Skin epidermis (tissue), 12 donors: Measurements from ENCODE around the gene E2F8.

Source experiments
- H3K27ac ChIP-seq, 21 experiments: fragments of 200-600 bp; sonication (generic) in 11 of 21; one replicate each; pipeline ENCODE4 v1.5.0; 2020; ENCODE audit warnings: mild to moderate bottlenecking in 3 of 21, inconsistent platforms in 2 of 21, moderate library complexity in 2 of 21
- H3K4me3 ChIP-seq, 7 experiments: fragments of 200-600 bp; sonication (generic) in 2 of 7; one replicate each; pipeline ENCODE4 v1.5.0; 2020; ENCODE audit warnings: inconsistent platforms in 2 of 7, mild to moderate bottlenecking in 2 of 7, moderate library complexity in 1 of 7

E2F8 gene

DNA sequence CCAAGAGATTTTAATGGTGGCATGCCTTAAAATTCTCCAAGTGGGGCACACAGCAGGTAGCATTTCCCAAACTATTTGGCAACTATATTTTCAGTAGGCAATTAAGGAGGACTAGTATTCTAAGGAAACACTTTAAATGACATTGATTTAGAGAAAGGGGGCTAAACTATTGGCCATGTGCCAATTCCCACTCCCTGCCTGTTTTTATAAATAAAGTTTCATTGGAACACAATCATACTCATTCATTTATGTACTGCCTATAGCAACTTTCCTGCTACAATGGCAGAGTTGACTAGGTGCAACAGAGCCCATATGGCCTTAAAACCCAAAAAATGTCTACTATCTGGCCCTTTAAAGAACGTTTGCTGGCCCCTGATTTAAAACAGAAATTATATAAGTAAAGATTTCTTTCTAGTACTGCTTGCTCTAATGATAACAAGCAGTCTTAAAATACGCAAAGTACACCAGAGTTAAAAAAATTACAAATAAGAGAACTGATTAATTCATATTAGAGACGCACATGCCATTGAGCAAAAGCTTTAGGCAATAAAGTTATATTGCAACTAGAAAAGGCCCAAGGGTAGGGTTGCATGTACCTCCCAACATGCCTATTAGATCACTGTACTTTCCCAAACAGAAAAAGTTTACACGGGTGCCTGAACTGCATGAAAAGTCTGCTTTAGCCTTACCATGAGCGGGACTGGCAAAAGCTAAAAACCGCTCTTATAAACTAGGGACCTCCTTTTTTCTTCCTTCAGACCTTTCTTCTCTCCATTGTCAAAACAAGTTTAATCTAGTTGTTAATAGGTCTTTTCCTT lies 14.2 kb downstream of the E2F8 start:
- H3K27ac ChIP-seq = no peak overlapping the region

GRCh38 chr11:19225581-19225980 lies 15.2 kb downstream of the E2F8 start:
- H3K27ac ChIP-seq = no peak overlapping the region
- H3K4me3 ChIP-seq = no peak overlapping the region

More for the DNA sequence above, 14.2 kb downstream of the E2F8 start:
- H3K4me3 ChIP-seq = no peak overlapping the region

DNA sequence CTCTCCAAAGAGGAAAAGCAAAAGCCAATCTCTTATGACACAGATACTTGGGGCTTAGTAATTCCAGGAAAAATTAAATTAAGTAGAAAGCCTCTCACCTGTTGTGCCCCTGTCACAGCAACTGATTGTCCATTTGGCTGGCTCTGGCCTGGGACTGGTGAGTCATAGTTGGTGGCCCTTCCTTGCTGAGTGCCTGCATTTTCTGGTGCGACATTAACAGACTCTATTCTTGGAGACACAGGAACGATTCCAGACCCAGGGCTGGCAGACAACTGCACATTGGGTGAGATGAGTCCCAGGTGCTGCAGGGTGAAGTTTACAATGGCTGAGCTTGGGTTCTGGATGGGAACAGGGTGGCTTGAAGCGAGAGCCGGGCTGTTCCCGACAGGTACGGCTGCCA lies 15.6 kb downstream of the E2F8 start:
- H3K27ac ChIP-seq = no peak overlapping the region
- no peak overlapping the region for H3K4me3 ChIP-seq

GRCh38 chr11:19220903-19221724 lies 19.6 kb downstream of the E2F8 start:
- Histone ChIP-seq H3K4me3 (no peak overlapping the region), H3K27ac (peak overlapping the region in 2 of 21 experiments; percentile 17 to 29)

DNA sequence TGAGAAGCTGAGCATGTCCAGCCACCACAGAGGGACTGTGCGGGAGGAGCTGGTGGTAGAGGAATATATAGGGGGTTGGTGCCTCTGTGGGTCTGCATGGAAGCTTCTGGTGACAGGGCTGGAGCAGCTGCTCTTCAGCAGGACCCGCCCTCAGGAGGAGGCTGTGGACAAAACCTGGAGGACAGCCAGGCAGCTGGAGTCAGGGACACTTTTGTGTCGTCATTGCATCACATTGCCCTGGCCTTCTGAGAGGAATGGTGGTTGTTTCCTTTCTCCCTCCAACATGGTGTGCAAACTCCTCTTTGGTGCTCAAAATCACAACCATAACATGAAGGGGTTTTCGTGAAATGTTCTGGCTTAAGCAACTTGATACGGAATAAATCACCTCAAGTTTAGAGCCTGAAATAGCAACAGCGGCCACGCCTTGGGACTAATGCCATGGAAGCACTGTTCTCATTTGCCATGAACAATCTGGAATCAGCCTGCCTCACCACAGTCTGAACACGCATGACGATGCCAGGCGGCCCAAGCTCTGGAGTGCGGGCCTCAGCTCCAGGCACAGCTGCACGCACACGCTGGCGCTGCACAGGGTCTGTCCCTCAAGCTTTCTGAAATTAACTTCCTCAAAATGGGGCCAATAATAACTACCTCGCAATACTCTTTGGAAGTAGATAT lies 21.8 kb downstream of the E2F8 start:
- H3K27ac ChIP-seq = peak overlapping the region in 8 of 21 experiments; percentile 19 to 77 (median 49)
- no peak overlapping the region for H3K4me3 ChIP-seq

DNA sequence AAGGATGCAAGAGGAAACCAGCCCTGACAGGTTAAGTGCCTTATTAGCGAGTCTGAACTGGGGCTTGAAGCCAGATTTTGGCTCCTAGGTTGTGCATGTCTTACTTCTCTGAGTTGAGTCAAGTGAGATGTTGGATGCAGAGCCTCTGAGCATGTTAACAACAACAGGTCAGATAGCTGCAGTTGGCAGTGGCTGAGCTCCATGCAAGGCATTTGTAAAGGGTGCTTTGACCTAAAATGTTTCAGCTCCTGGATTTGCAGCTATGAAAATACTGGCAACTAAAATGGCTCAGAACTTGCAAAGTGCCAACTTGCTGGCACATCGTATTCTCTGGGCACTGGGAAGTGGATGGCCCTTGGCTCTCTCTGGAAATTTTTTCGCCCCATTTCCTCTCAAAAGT lies 22.5 kb downstream of the E2F8 start:
- H3K4me3 ChIP-seq = no peak overlapping the region
- peak overlapping the region in 7 of 21 experiments; percentile 27 to 77 (median 52) for H3K27ac ChIP-seq

DNA sequence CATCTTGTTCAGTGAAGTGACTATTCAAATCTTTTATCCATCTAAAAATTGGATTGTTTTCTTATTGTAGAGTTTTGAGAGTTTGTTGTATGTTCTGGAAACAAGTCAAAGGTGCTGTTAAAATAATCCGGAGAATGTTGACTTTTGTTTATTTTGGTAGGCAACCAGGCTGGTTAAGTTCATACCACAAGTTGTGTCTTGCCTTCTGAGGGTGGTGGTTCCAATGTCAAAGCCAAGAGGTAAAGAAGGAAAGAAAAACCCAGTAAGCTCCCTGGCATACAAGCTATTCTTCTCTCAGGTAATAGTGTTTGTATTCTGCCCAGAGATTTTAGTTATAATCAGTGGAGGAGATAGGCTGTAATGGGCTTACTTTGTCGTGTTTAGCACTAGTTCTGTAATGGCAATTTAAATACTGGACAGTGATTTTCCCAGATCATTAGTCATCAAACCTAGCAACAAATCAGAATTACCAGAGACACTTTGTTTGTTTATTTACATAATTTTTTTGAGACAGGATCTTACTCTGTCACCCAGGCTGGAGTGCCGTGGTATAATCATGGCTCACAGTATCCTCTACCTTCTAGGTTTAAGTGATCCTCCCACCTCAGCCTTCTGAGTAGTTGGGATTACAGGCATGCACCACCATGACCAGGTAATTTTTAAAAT lies 23.9 kb downstream of the E2F8 start:
- H3K4me3 ChIP-seq = no peak overlapping the region
- H3K27ac ChIP-seq = peak overlapping the region in 9 of 21 experiments; percentile 12 to 51 (median 33)

DNA sequence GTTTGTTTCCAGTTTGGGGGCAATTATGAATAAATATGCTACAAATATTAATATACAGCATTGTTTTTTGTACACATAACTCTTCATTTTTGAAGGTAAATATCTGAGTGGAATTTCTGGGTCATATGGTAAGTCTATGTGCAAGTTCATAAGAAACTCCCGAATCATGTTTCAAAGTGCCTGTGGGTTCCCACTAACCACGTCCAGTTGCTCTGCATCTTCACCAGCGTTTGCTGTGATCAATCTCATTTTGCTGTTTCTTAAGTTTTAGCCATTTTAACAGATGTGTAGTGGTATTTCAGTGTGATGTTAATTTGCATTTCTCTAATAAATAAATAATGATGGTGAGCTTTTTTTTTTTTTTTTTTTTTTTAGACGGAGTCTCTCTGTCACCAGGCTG lies 24.7 kb downstream of the E2F8 start:
- no peak overlapping the region for H3K4me3 ChIP-seq
- no peak overlapping the region for H3K27ac ChIP-seq

GRCh38 chr11:19209617-19210370 lies 31.0 kb downstream of the E2F8 start:
- Histone ChIP-seq H3K4me3 (no peak overlapping the region), H3K27ac (no peak overlapping the region)

DNA sequence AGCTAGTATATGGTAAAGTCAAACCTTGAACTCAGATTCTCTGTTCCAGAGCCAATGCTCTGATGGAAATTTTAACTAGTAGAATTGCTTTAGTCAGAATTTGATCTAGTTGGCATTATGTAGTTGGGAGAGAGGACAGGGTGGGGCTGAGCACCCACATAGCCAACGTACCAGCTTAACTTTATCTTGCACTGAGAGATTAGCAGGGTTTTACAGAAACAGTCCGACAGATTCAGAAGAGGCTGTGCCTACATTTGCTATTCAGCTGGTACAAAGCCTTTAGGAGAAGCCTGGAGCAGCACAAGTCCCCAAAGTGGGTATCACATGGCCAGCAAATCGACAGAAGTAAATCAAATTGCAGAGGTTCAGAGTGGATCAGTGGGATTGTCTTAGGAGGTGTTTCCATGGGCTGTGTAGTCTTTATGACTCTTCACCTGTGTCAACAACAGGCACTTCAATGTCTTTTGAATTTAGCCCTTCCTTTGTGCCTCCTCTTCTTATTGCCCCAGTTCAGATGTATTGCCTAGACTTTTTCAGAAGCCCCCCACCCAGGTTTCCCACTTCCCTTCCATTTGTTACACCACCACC lies 31.7 kb downstream of the E2F8 start:
- H3K4me3 ChIP-seq = no peak overlapping the region
- no peak overlapping the region for H3K27ac ChIP-seq

DNA sequence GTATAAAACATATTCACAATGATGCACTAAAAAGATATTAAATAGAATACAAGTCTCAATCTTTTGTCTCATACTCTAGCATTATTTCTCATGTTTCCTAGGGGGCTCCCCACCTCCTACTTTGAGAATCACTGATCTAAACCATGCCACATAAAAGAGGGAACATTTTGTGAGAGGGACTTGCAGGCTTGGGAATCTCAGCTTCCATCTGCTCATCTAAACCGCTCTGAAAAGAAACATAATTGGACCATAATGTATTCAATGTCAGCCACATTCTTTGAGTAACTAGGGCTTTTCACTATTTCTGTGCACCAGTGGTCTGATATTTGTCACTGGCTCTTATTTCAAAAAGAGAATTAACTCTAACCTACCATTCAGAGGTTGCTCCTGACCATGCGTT lies 32.6 kb downstream of the E2F8 start:
- Histone ChIP-seq H3K27ac (no peak overlapping the region), H3K4me3 (no peak overlapping the region)

GRCh38 chr11:19204836-19205235 lies 35.9 kb downstream of the E2F8 start:
- H3K27ac ChIP-seq = no peak overlapping the region
- H3K4me3 ChIP-seq = no peak overlapping the region

GRCh38 chr11:19201737-19202605 lies 38.8 kb downstream of the E2F8 start, which contains the start of gene CSRP3:
CSRP3 (minus strand) TSS chr11:19201983; CDS start chr11:19192448, 9,535 bp downstream.
- no peak within 1 kb of the TSS for H3K4me3 ChIP-seq
- H3K27ac ChIP-seq = no peak within 1 kb of the TSS

DNA sequence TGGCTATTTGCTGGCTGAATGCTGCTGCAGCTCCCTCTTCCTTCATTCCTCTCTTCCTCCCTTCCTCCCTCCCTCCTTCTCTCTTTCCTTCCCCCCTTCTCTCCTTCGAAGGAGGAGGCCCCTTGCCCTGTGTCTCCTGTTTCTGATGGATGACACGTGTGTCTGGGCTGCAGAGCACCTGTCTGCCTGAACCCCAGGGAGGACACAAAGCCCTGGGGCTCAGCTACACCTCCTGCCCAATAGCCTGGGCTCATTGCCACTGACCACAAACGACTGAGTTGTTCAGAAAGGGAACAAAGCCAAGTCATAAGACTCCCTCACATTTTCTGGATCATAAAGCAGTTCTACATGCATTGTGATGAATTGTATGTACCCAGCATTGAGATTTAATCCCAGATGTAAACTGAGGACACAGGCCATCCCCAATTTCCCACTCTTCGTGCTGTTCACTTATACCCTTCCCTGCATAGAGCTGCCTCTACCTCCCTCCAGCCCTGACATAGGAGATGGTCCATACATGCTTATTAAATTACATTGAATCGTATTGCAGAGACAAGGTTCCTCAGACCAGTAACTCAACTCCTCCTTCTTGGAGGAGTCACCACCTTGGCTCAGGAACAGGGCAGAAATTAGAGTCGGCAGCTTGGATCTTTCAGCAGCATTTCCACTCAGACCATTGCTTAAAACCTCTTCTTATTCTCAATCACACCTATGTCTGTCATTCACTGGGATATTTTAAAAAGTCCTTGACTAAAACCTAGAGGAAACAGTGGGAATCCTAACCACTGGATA lies 40.1 kb downstream of the E2F8 start:
- Histone ChIP-seq H3K4me3 (no peak overlapping the region), H3K27ac (no peak overlapping the region)

- Histone ChIP-seq H3K4me3 (no peak overlapping the region), H3K27ac (no peak overlapping the region)
Measured at GRCh38 chr11:19199771-19200170, 41.0 kb downstream of the E2F8 start.

DNA sequence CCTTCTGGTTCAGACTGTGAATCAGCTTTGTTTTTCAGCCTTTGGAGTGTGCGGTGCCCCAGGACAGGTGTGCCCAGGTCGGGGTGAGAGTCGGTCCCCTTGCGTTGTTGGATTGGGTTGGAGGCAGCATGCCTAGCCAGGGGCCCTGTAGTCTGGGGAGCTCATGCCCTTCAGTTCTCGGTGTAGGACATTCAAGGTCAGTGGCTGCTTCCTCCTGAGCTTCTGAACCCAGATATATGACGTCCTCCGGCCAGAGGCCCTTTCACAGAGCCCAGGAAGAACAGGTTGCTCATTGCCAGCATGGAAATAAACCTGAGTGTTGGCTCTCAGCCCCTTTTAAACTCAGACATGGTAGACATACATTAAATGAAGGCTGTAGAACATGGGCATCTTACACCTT lies 41.7 kb downstream of the E2F8 start:
- H3K27ac ChIP-seq = no peak overlapping the region
- no peak overlapping the region for H3K4me3 ChIP-seq

- H3K27ac ChIP-seq = no peak overlapping the region
- no peak overlapping the region for H3K4me3 ChIP-seq
Measured at GRCh38 chr11:19196432-19196831, 44.3 kb downstream of the E2F8 start.
